ENCODE measurements around the gene ANKAR. TPM values are rescaled to one million over a fixed set of nuclear protein-coding genes. Genes with fewer than 3 reads are reported as not detected.
"Not testable (repeated sequence)": the region's sequence is repeated elsewhere in the genome, so short reads cannot be mapped to it uniquely, and the experiment has no call there.

The ANKAR gene
- total RNA-seq, 2 experiments from 2014 or later: 3.5 to 3.6 TPM

- TF ChIP-seq CTCF (IDR thresholded peaks at IDR 0.05): no peak
- DNase-seq (no peak), ATAC-seq (no peak)
- Mint-ChIP-seq H3K27me3 (no peaks in the 10 kb centered on the region), H3K4me3 (no peak overlapping the region), H3K9me3 (peaks cover 12% of the 10 kb centered on the region), H3K4me1 (ENCODE audit: low read depth) (no peaks in the 10 kb centered on the region), H3K27ac (no peak overlapping the region), H3K36me3 (ENCODE audit: low read depth) (no peaks in the 10 kb centered on the region)
- POLR2A ChIA-PET: no interaction called here
- CTCF ChIA-PET: interaction anchor here (2.5 kb wide), 1 partner anchor 10 kb away, joined by 8 read pairs; no protein-coding TSS in a partner anchor
- intact Hi-C loops (cut with micrococcal nuclease): no loop called here
Measured at GRCh38 chr2:189648846-189649509, 25.5 kb upstream of the ANKAR start.

GRCh38 chr2:189651284-189651683, 23.2 kb upstream of the ANKAR start:
- no peak overlapping the region for H3K4me3 Mint-ChIP-seq
- H3K9me3 Mint-ChIP-seq: peaks cover 12% of the 10 kb centered on the region
- TF ChIP-seq CTCF (IDR thresholded peaks at IDR 0.05): no peak
- no peak for ATAC-seq
- intact Hi-C loops (cut with micrococcal nuclease): no loop called here
- POLR2A ChIA-PET: no interaction called here
- H3K27ac Mint-ChIP-seq: no peak overlapping the region
- no peaks in the 10 kb centered on the region for H3K27me3 Mint-ChIP-seq
- no peaks in the 10 kb centered on the region for H3K36me3 Mint-ChIP-seq (ENCODE audit: low read depth)
- no peak for DNase-seq
- peaks cover 3% of the 10 kb centered on the region for H3K4me1 Mint-ChIP-seq (ENCODE audit: low read depth)
- CTCF ChIA-PET: interaction anchor here (1.0 to 2.5 kb wide), 3 partner anchors 8 to 130 kb away, joined by 3 to 8 read pairs (median 3); no protein-coding TSS in a partner anchor

- ATAC-seq; DNase-seq; intact Hi-C loops (cut with micrococcal nuclease); H3K36me3 Mint-ChIP-seq (ENCODE audit: low read depth); CTCF ChIA-PET; POLR2A ChIA-PET; H3K27ac Mint-ChIP-seq; H3K4me3 Mint-ChIP-seq; H3K27me3 Mint-ChIP-seq: not testable (repeated sequence)
- Mint-ChIP-seq H3K4me1 (ENCODE audit: low read depth) (peaks cover 19% of the 10 kb centered on the region), H3K9me3 (peaks cover 12% of the 10 kb centered on the region)
Measured at GRCh38 chr2:189653464-189653863, 21.0 kb upstream of the ANKAR start.

- H3K4me3 Mint-ChIP-seq: no peak overlapping the region
- H3K27me3 Mint-ChIP-seq: no peaks in the 10 kb centered on the region
- intact Hi-C loops (cut with micrococcal nuclease): no loop called here
- H3K4me1 Mint-ChIP-seq (ENCODE audit: low read depth): peaks cover 29% of the 10 kb centered on the region
- ChIA-PET CTCF (no interaction called here), POLR2A (no interaction called here)
- no peak for ATAC-seq
- H3K36me3 Mint-ChIP-seq (ENCODE audit: low read depth): no peaks in the 10 kb centered on the region
- peaks cover 12% of the 10 kb centered on the region for H3K9me3 Mint-ChIP-seq
- H3K27ac Mint-ChIP-seq: no peak overlapping the region
- DNase-seq: no peak
- no peak for TF ChIP-seq CTCF (IDR thresholded peaks at IDR 0.05)
Measured at GRCh38 chr2:189654641-189655040, 19.8 kb upstream of the ANKAR start.

- CTCF ChIA-PET: interaction anchor here (1.0 to 8.5 kb wide), 9 partner anchors 8 to 105 kb away, joined by 3 to 96 read pairs (median 8); partner anchors contain the start of genes ANKAR and OSGEPL1
- H3K27ac Mint-ChIP-seq: peak overlapping the region; percentile 93
- H3K9me3 Mint-ChIP-seq: peaks cover 1% of the 10 kb centered on the region
- peak; percentile 81 for DNase-seq
- intact Hi-C loops (cut with micrococcal nuclease): no loop called here
- H3K4me1 Mint-ChIP-seq (ENCODE audit: low read depth): peaks cover 35% of the 10 kb centered on the region
- ATAC-seq: peak; percentile 38
- H3K36me3 Mint-ChIP-seq (ENCODE audit: low read depth): peaks cover 3% of the 10 kb centered on the region
- peak overlapping the region; percentile 47 for H3K4me3 Mint-ChIP-seq
- no peak for TF ChIP-seq CTCF (IDR thresholded peaks at IDR 0.05)
- POLR2A ChIA-PET: interaction anchor here (1.2 to 2.2 kb wide), 2 partner anchors 41 to 105 kb away, joined by 3 to 8 read pairs; partner anchors contain the start of gene OSGEPL1
- no peaks in the 10 kb centered on the region for H3K27me3 Mint-ChIP-seq
Measured at GRCh38 chr2:189657867-189658266, 16.6 kb upstream of the ANKAR start.

All from activated CD8-positive, alpha-beta T cell treated with anti-CD3 and anti-CD28 coated beads for 36 hours (primary cell).